ENCODE results near the gene CAB39.

The CAB39 gene

DNA sequence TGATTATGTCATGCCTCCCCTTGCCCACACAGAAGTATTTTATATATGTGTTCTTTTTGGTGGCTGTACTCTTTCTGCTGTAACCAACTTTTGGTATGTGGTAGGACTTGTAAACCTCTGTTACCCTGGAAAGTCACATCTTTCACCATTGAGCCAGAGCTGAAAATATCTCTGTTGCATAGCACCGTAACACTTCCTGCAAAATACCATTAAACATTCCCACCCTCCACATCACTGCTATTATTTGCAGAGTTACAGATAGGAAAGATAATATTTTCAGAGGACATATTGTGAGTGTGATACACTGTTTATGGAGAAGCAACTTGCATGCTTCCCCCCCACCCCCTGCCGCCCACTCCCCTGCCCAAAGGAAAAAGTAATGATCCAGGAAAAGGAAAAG is 44.8 kb downstream of the CAB39 start:
- DNase-seq (ENCODE audit: low spot score) = peak; percentile 48

DNA sequence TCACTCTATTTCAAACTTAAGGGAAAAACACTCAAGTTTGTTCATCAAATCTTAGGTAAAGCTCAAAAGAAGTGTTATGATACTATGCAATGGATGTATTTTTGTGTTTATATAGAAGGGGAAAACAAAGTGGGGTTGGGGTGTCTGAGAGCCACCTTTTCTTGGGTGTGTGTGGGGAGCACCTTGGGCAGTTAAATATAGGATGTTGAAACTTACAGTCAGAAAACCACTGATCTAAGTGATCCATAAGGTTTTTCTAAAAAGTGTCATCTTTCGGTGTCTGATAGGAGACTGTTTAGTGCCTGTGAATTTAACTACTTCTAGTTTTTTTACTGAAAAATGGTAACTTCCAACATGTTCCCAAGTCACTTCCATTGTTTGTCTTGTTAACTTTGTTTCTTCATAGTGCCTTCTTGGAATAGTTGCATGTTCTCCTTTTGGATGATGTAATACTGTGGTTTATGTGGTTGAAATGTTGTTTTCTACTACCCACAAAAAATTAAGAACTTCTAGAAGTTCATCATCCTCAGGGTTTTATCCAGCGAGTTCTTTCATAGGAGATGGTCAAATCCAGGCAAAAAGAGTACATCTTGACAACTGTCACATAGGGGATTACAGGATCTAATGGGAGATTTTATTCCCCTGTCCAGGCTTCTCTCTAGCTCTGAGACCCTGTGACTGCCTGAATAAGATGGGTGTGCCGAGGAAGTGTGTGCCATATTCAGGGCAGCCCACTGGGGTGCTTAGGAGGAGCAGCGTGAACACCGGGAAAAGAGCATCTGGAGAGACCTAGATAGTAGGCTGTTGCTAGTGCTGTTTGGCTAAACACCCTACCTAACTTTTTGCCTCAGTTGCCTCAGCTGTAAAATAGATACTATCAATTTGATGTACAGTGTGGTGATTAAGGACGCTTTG is 46.2 kb downstream of the CAB39 start:
- DNase-seq (ENCODE audit: low spot score) = peak; percentile 80

DNA sequence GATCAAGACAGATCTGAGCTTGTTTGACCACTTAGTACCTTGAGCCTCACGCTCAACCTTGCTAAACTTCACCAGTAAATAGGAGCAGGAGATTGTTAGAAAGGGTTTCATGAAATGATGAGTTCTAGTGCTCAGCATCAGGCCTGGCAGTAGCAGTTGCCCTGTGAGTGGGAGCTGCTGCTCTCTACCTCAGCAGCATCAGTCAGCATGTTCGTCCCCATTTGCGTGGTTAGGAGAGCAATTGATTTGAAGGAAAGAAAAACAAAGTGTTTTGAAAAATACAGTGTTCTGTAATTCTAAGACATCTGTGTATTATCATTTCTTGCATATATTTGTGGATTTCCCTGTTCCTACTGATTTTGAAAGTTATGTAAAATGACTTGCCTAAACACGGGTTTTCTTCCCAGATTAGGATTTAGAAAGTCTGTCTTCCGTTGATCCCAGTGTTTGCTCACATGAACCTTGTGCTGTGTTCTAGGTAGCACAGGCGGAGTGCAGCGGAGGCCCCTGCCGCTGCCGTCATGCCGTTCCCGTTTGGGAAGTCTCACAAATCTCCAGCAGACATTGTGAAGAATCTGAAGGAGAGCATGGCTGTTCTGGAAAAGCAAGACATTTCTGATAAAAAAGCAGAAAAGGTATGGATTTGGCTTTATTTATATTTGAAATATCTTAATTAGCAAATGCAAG is 47.0 kb downstream of the CAB39 start:
- no peak for DNase-seq (ENCODE audit: low spot score)

DNA sequence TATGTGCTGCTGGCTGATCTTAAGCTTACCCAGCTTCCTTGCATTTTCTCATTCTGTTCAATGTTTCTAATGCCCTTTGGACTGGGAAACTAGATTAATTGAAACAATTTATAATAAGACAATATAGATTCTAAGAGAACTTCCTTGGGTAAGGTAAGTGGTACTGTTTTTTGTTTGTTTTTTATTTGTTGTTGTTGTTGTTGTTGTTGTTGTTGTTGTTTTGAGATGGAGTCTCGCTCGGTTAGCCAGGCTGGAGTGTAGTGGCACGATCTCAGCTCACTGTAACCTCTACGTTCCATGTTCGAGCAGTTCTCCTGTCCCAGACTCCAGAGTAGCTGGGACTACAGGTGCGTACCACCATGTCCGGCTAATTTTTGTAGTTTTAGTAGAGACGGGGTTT is 49.1 kb downstream of the CAB39 start:
- DNase-seq (ENCODE audit: low spot score) = no peak

DNA sequence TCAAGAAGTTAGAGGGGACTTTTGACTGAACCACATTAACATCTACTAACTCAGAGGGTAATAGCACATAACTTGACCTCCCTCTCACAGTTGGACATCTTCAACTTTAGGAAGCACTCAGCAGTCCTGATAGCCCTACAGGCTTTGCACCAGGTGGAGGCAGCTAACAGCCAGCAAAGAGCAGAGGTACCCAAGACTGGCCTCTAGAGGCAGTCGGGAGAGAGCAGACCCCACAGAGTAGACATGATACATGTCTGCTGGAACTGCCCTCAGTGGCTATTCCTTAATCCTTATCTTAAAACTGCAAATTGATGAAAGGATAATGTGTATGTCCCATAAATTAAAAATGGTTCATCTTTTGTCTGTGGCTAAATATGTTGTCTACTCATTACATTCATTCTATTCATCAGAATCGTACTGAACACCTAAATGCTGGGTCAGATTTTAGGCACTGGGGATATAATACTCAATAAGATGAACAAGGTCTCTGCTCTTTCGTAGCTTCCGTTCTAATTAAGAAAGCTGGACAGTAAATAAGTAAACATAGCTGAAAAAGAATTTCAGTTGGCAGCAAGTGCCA is 49.8 kb downstream of the CAB39 start:
- DNase-seq (ENCODE audit: low spot score) = no peak

DNA sequence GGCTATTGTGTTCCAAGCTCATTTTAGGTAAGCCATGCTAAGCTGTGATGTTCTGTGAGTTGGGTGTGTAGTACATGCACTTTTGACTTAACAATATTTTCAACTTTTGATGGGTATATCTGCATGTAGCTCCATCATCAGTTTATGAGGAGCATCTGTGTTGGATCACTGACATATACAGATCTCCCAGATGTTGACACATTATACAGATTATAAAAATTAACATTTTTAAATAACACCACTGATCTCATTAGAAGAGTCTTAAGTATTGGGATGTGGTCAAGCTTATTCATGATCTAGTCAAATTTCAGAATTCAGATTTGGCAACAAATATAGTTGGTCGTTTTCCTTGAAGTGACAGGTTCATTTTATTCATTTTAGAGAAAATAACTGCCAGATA is 51.7 kb downstream of the CAB39 start:
- no peak for DNase-seq (ENCODE audit: low spot score)

DNA sequence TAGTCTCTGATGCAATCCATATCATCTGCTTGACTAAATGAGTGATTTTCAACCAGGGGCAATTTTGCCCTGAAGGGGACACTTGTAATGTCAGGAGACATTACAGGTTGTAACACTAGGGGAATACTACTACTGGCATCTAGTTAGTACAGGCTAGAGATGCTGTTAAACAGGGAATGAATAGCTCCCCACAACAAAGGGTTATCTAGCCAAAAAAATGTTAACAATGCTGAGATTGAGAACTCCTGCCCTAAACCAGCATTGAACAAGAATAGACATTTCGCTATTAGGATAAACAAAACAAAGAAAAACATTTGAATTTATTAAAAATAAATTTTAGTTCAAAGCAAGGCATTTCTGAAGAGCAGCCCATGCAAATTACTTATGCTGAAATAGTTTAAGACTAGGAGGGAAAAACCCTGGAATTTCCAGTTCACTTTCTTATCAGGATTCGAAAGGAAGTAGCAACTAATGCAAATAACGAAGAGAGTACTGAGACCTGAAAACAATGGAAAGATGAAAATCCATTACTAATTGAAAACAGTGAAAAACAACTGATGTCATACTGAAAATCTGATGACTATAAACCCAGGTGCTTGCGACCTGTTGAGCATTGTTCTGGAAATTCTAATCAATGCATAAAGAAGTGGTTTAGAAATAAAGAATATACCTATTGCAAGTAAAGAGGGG is 53.1 kb downstream of the CAB39 start:
- DNase-seq (ENCODE audit: low spot score) = no peak

DNA sequence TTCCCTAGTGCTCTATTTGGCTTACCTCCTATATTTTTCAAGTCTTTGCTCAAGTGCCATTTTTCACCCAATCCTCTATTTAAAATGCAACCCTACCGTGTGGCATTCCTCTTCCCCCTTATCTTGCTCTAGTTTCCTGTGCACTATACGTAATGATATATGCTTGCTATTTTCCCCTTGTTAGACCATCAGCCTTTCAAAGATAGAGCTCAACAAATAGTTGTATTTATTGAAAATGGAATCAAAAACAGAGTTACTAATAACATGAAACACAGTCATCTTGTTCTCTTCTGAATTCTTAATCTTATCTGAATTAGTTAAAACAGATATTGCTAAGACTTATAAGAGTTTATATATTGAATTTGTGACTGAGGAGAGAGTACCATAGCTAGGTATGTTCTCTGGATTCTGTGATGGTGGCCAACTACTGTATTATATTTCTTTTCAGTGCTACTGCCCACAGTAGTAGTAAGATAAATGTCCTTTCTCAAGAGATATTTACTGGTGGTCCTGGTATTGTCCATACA is 55.3 kb downstream of the CAB39 start:
- DNase-seq (ENCODE audit: low spot score) = no peak

DNA sequence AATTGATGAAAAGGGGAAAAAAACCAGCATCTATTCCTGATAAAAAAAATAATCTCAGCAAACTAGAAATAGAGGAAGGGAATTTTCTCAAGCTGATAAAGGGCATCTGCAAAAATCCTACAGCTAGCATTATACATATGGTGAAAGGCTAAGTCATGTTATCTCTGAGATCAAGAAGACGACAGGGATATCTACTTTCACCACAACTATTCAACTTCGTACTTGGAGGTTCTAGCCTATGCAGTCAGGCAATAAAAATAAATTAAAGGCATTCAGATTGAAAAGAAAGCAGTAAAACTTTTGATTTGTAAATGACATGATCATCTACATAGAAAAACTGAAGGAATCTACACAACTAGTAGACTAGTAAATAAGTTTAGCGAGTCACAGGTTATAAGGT is 58.2 kb downstream of the CAB39 start:
- DNase-seq (ENCODE audit: low spot score) = no peak

DNA sequence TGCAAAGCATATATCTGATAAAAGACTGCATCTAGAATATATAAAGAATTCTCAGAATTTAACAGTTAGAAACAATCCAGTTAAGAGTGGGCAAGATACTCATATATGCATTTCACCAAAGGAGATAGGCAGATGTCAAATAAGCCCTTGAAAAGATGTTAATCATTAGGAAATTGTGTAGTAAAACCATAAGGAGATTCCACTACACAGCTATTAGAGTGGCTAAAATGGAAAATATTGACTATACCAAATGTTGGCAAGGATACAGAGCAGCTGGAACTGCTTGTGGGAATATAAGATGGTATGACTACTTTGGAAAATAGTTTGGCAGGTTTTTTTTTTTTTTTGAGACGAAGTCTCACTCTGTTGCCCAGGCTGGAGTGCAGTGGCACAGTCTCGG is 59.5 kb downstream of the CAB39 start:
- no peak for DNase-seq (ENCODE audit: low spot score)

DNA sequence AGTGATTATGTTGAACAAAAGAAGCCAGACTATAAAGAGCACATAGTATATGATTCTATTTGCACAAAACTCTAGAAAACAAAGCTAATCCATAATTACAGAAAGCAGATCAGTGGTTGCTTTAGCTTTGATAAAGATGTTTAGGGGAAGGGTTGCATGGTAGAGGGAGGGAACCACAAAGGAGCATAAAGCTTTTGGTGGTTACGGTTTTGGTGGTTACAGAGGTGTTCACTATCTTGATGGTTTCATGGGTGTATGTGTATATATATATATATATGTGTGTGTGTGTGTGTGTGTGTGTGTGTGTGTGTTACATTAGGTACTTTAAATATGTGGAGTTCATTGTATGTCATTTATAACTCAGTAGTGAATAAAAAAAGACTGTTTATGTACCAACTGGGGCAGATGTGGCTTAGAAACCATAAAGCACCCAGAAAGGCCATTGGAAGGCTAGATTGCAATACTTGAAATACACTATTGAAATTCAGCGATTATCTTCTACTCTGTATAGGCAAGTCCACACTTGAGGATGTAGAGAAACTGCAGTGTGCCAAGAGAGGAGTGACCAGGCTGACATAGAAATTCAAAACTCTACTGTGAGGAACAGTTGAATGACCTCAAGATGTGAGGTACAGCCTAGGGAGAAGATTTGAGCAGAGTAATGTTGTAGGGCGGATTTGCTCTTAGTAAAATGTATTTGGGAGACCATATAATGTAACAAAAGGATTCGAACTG is 60.6 kb downstream of the CAB39 start:
- DNase-seq (ENCODE audit: low spot score) = no peak

DNA sequence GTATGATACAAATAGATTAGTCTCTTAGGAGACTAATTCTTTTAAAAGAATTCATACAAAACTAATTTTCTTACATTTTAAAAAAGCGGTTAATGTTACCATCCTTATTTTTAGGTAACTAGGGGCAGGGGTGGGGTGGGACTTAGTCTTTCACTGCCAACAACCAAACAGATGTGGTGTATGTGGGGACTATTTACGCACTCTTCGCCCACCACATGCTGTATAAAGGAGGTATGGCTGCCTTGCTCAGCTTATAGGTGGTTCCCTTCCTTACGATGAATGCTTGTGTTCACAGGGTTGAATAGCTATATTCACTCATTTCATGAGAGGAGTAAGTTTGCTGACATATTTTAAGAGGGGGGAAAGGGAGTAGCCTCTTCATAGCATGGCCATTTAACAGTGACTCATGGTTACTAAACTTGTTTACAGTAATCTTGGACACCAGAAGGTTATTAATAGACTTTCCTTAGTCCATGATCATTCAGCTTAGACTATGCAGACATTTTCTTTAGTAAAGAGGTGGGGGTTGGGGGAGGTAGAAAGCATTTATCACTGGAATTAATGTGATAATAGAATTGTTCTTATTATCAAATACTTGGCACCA is 61.8 kb downstream of the CAB39 start:
- DNase-seq (ENCODE audit: low spot score) = peak; percentile 83

DNA sequence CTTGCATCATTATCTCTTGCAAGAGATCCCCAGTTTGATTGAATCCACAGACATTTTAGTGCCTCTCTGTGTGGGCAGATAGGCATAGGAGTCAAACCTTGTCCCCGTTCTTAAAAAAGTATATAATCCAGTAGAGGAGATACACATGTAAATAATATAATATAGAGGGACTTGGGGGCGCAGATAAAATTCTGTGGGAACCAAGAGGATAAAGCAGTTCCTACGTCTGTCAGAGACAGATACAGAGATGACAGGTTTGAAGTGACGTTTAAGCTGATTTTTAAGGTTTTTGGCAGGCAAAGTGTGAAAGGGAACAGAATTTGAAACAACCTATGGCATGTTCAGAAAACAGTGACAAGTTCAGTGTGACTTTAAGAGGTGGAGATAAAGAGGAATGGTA is 63.1 kb downstream of the CAB39 start:
- no peak for DNase-seq (ENCODE audit: low spot score)

DNA sequence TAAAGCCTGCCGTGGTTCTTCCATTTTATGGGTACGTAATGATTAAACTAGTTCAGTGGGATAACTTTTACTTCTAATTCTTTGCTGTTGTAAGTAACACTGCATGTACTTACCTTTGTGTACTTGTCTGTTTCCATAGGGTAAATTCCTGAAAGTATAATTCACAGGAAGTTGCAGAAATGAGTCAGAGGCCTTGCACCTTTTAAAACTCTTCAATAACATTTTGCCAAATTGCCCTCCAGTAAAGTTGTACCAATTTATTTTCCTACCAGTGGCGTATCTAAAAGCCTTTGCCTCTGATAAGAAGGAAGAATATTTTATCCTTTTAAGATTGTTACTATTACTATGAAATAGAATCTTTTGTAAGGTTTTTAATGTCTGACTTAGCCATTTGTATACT is 65.1 kb downstream of the CAB39 start:
- no peak for DNase-seq (ENCODE audit: low spot score)

DNA sequence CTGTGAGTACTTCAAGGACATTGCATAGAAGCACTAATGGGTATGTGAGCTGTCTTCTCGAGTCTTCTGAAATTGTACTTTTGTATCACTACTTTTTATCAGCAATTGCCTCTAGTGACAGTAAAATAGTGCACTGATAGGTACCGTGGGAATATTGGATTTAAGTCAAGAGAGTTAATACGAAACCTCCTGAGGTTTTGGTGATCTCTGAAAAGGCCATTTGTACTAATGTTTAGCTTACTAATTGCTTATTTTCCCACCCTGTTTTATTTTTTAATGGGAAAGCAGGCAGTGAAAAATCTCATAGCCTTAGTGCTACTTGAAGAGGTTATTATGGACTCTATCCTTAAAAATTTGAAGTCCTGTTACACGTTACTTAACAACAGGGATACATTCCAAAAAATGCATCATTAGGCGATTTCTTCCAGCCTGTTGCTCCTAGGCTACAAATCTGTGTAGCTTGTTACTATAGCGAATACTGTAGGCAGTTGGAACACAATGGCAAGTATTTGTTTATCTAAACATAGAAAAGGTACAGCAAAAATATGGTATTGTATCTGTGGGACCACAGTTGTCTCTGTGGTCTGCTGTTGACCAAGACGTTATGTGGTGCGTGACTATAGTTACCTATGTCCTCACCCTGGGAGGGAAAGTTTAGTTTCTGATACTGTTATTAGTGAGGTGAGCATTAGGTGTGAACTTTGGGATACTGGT is 65.9 kb downstream of the CAB39 start:
- DNase-seq (ENCODE audit: low spot score) = no peak

DNA sequence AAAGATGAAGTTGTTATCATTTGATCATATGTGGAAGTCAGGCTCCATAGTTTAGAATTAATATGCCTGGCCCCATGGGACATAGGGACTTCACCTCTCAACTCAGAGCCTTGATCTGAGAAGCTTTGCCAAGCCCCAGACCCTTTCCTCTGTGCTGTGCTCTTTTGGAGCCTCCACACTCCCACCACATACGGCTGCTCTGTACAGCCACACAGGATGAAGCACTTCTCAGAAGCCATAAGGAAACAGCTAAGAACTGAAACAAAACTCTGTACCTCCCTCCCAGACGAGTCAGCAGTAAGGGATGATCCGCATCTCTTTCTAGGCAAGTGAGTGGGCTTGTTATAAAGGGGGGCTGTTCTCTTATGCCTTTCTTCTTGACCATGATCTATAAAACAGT is 66.5 kb downstream of the CAB39 start:
- DNase-seq (ENCODE audit: low spot score) = no peak

DNA sequence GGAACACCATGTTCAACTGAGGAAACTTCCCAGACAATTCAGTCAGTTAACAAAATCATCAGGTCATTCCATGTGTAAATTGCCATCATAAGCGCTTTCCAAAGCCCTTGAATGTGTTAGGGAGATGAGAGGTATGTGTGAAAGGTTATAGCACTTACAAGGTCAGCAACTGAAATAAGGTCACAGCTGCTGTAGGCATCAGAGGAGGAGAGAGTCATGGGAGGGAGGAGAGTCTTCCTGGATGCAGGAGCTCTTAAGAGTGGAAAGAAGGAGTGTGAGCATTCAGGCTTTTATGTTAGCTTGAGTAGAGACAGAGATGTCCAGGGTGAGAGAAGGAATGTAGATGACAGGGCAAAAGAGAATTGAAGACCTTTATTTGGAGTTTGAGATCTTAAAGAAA is 67.0 kb downstream of the CAB39 start:
- DNase-seq (ENCODE audit: low spot score) = no peak

DNA sequence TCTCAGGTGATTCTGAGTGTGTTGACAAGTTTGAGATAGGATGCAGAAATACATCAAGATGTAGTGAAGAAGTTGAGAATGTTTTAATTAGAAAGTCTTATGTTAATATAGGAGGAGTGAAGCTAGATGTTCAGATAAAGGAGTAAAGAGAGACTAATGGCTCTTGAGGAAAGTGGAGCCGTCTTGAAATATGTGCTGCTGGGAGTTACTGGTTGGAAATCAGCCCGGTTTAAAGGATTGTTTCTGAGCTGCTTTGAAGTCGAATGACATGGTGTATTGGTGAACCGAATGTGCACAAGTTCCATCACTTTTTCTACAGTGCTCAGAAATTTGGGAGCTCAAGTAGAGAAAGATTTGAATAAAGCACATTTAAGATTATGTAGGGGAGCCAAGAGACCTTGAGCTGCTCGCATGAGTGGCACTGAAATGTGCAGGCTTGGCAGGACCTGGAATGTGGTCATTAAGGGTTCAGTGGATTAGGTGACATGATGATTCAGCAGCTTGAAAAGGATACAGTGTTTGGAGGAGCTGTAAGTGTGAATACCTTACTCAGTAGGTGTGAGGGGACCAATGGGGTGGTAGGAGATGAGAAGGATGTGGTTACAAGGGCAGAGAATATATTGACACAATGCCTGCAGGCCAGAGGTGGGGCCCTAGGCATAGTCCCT is 68.6 kb downstream of the CAB39 start:
- DNase-seq (ENCODE audit: low spot score) = no peak

DNA sequence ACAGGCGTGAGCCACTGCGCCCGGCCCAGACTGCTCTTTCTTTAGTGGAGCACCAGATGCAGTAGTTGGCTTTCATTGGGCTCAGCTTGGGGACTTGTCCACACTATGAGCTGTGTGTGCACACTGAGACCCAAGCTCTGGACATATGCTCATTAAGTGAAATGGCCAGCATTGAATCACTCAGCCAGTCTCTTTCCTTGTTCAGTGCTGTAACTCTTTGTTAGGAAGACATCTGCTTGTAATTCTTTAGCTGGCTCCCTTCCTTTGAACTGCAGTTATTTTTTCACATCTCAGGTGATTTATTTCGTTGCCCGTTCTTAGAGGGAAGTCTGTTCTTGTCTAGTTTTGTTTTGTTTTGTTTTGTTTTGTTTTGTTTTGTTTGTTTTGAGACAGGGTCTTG is 70.5 kb downstream of the CAB39 start:
- no peak for DNase-seq (ENCODE audit: low spot score)

DNA sequence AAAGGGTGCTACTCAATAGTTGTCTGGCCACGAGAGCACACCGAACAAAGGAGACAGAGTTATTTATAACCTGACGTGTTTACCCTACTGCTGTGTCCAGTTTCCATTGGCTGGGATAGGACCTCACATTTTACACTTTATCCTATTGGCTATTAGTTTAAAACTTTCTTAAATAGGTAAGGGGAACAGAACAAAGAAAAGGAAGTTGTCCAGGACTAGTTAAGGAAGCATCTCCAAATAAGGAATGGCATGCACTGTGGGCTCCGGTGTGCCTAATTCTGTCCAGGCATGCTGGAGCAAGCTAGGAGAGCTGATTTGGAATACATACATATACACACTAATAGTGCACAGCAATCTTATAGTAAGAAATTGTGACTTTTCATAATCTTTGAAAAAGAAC is 72.2 kb downstream of the CAB39 start:
- no peak for DNase-seq (ENCODE audit: low spot score)
